Lower lobe of right lung (tissue), 2 donors: Measurements from ENCODE around the gene NT5DC2. TPM values are rescaled to one million over a fixed set of nuclear protein-coding genes. Genes with fewer than 3 reads are reported as not detected.

Source experiments
- ATAC-seq, 2 donors: fragments of 200-7000 bp; cut with Tn5 transposase; one replicate each; pipeline ENCODE4 v1.9.1; 2020 to 2022; ENCODE audit warnings: mild to moderate bottlenecking in 2 of 2, moderate library complexity in 2 of 2
- DNase-seq: peaks from one replicate; pipeline ENCODE4 v3.0.0-alpha.2; 2020
- H3K27ac ChIP-seq: fragments of 200-600 bp; one replicate; pipeline ENCODE4 v1.8.0; 2022
- H3K27me3 ChIP-seq: fragments of 200-600 bp; one replicate; pipeline ENCODE4 v1.8.0; 2022; ENCODE audit warnings: low read depth
- H3K36me3 ChIP-seq: fragments of 200-600 bp; one replicate; pipeline ENCODE4 v1.8.0; 2022; ENCODE audit warnings: mild to moderate bottlenecking
- H3K4me1 ChIP-seq: fragments of 200-600 bp; one replicate; pipeline ENCODE4 v1.8.0; 2022
- H3K4me3 ChIP-seq: fragments of 200-600 bp; one replicate; pipeline ENCODE4 v1.8.0; 2022; ENCODE audit warnings: mild to moderate bottlenecking
- H3K9me3 ChIP-seq: fragments of 200-600 bp; one replicate; pipeline ENCODE4 v1.8.0; 2022
- CTCF ChIP-seq: fragments of 200-600 bp; IDR thresholded peaks from one replicate; pipeline ENCODE4 v1.8.0; 2022; ENCODE audit warnings: antibody characterized with exemption, mild to moderate bottlenecking
- intact Hi-C: fragments of 100-400 bp; cut with DNase I; formaldehyde crosslinking; loops from one replicate; pipeline ENCODE4 v1.11.0; 2022
- total RNA-seq: library from RNA; stranded (reverse); fragmentation: NEBNext Ultra II Directional; extraction: Animal tissue kit (Norgen Biotek cat#: 25700); gene quantifications from one replicate; pipeline ENCODE4 v1.2.1, GENCODE V29; 2021
- donor health status: DM: no; HTN: yes; CAD: no; lungs with severe emphysema.

The NT5DC2 gene
- total RNA-seq, 1 donor from 2014 or later: 28.5 TPM

GRCh38 chr3:52513281-52513680 is 20.4 kb downstream of the NT5DC2 start:
- TF ChIP-seq CTCF: no peak
- Histone ChIP-seq H3K4me3 (no peak overlapping the region), H3K9me3 (no peaks in the 10 kb centered on the region), H3K4me1 (no peaks in the 10 kb centered on the region), H3K27ac (no peak overlapping the region), H3K27me3 (no peaks in the 10 kb centered on the region), H3K36me3 (peaks cover 10% of the 10 kb centered on the region)
- ATAC-seq (no peak), DNase-seq (no peak)
- intact Hi-C loops: no loop called here

DNA sequence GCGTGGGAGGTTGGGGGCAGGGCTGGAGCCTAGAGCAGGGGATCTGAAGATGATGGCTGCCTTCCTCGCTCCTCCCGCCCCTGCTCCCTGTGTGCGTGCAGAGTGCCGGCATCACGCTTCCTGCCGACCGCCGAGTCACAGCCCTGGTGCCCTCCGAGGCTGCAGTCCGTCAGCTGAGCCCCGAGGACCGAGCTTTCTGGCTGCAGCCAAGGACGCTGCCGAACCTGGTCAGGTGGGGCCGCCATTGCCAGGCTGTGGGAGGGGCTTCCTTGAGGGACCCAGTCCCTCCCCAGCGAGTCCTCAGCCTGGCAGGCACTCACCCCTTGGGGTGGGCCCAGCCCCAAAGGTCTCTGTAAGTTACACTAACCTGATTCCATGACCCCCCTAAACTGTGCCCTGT is 20.9 kb downstream of the NT5DC2 start:
- intact Hi-C loops: no loop called here

DNA sequence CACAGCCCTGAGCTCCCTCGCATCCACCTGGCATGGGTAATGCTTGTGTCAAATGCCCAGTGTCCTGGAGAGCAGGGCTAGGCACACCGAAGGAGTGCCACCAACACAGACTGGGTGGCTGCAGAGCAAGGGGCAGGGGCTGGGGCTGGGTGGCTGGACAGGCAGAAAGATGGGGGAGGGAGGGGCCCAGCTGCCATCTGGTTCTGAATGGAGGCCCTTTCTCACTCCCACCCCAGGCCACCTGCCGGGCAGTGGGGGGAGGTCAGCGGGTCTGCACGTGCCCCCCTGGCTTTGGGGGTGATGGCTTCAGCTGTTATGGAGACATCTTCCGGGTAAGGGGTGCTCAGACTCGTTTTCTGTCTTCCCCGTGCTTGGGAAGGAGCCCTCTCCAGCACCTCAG is 21.6 kb downstream of the NT5DC2 start:
- intact Hi-C loops: no loop called here
- TF ChIP-seq CTCF: no peak
- Histone ChIP-seq H3K27ac (no peak overlapping the region), H3K9me3 (no peaks in the 10 kb centered on the region), H3K4me1 (no peaks in the 10 kb centered on the region), H3K27me3 (no peaks in the 10 kb centered on the region), H3K36me3 (peaks cover 16% of the 10 kb centered on the region), H3K4me3 (no peak overlapping the region)
- DNase-seq (no peak), ATAC-seq (no peak)

More for the DNA sequence above, 20.9 kb downstream of the NT5DC2 start:
- Histone ChIP-seq H3K27me3 (no peaks in the 10 kb centered on the region), H3K27ac (no peak overlapping the region), H3K9me3 (no peaks in the 10 kb centered on the region), H3K4me3 (no peak overlapping the region), H3K4me1 (no peaks in the 10 kb centered on the region), H3K36me3 (peaks cover 15% of the 10 kb centered on the region)
- no peak for TF ChIP-seq CTCF
- DNase-seq (no peak), ATAC-seq (no peak)

DNA sequence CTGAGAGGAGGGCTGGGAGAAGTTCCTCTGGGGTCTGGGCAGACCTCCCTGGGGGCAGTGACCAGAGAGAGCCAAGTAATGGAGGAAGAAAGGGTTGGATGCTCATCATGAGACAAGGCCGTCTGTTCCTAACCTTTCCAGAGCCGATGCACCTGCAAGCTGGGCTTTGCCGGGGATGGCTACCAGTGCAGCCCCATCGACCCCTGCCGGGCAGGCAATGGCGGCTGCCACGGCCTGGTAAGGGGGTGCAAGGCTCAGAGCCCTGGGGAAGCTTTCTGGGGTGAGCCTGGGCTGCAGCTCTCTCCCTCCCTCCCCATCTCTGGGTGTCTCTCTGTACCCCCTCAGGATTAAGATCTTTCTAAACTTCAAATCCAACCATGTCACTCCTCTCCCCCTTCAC is 22.1 kb downstream of the NT5DC2 start:
- H3K27me3 ChIP-seq: no peaks in the 10 kb centered on the region
- no peak for ATAC-seq
- no peak for DNase-seq

DNA sequence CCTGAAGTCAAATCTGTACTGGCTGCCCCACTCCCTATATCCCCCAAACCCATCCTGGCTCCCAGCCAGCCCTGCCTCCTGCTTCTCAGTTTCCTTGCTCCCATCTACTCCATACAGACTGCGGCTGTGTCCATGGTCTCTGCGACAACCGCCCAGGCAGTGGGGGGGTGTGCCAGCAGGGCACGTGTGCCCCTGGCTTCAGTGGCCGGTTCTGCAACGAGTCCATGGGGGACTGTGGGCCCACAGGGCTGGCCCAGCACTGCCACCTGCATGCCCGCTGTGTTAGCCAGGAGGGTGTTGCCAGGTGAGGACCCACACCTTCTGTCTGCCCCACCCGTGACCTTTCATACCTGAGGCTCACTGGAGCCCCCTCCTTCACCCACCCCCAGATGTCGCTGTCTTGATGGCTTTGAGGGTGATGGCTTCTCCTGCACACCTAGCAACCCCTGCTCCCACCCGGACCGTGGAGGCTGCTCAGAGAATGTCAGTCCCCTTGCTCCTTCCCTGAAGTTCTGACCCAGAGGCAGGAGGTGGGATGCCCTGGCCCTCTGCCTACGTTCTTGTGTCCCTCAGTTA is 23.8 kb downstream of the NT5DC2 start:
- peaks cover 32% of the 10 kb centered on the region for H3K36me3 ChIP-seq
- no peaks in the 10 kb centered on the region for H3K9me3 ChIP-seq
- ATAC-seq (no peak), DNase-seq (no peak)
- H3K4me3 ChIP-seq: no peak overlapping the region
- peak; percentile 10 for TF ChIP-seq CTCF
- H3K27ac ChIP-seq: no peak overlapping the region
- H3K4me1 ChIP-seq: no peaks in the 10 kb centered on the region
- intact Hi-C loops: no loop called here
- H3K27me3 ChIP-seq: no peaks in the 10 kb centered on the region

More for the DNA sequence above, 22.1 kb downstream of the NT5DC2 start:
- Histone ChIP-seq H3K27ac (no peak overlapping the region), H3K4me1 (no peaks in the 10 kb centered on the region), H3K9me3 (no peaks in the 10 kb centered on the region), H3K4me3 (no peak overlapping the region), H3K36me3 (peaks cover 21% of the 10 kb centered on the region)
- no peak for TF ChIP-seq CTCF
- intact Hi-C loops: no loop called here
